Mammary epithelial cell (primary cell): ENCODE data around the gene DIS3L2.

Source experiments
- EZH2 ChIP-seq: IDR thresholded peaks from 2 replicates; pipeline ENCODE4 v1.6.1; 2012; ENCODE audit warnings: low read length, inconsistent platforms, borderline replicate concordance
- TF ChIP-seq, protein P1 (sequence below), 2 donors: IDR thresholded peaks in 1 of 2; conservative IDR thresholded peaks in 1 of 2; 2 replicates each; pipeline ENCODE4 v1.5.1; 2011 to 2012; ENCODE audit warnings: inconsistent platforms in 2 of 2, low read length in 2 of 2, mild to moderate bottlenecking in 2 of 2, control low read depth in 1 of 2, low read depth in 1 of 2; ENCODE audit not compliant: insufficient read depth in 1 of 2; ENCODE audit errors: extremely low read depth in 1 of 2

DNA sequence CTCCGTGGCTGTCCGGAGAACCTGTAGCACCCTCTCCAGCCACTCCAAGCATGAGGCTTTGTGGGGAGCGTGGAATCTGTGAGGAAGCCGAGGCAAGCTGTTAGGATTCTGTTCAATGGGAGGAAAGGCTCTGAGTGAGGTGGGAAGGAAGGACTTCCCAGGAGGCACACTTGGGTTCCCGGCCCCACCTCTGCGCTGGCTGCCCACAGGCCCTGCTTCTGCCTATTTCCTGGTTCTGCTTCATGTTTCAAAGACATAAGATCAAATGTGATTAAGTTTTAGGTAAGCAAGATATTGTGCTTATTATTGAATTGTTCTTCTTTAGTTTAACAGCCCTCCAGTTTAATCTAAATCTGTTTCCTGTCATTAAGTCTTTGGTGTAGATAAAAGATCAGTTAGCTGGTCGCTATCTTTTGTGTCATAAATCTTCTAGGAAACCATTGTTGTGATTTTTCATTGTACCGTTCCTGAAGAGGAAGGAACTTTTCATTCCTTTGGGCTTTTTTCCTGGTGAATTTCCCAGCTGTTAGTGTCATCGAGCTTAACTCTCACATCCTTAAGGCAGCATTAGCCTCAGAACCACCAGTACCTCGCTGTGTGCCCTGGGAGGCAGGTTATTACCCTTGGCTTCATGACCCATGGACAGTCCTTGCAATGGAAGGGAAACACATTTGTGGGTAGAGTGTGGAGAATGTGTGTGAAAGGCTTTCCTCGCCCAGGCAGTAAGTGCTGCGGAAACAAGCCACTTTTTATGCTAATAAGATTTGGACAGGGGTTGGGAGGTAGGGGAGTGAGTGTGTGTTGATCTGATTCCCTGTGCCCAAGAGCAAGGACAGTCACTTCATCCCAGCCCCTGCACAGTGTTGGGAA, 355.2 kb downstream of the DIS3L2 start:
- TF ChIP-seq, protein P1, sequence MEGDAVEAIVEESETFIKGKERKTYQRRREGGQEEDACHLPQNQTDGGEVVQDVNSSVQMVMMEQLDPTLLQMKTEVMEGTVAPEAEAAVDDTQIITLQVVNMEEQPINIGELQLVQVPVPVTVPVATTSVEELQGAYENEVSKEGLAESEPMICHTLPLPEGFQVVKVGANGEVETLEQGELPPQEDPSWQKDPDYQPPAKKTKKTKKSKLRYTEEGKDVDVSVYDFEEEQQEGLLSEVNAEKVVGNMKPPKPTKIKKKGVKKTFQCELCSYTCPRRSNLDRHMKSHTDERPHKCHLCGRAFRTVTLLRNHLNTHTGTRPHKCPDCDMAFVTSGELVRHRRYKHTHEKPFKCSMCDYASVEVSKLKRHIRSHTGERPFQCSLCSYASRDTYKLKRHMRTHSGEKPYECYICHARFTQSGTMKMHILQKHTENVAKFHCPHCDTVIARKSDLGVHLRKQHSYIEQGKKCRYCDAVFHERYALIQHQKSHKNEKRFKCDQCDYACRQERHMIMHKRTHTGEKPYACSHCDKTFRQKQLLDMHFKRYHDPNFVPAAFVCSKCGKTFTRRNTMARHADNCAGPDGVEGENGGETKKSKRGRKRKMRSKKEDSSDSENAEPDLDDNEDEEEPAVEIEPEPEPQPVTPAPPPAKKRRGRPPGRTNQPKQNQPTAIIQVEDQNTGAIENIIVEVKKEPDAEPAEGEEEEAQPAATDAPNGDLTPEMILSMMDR (conservative IDR thresholded peaks at IDR 0.05 in 1 of 2, IDR thresholded peaks at IDR 0.05 in 1 of 2; ENCODE audit: extremely low read depth in 1 of 2, insufficient read depth in 1 of 2, low read depth in 1 of 2, low read length in 2 of 2): no peak
- no peak for TF ChIP-seq EZH2
